DMS79 treated with DMSO at 0.1 percent for 48 hours (cell line): ENCODE measurements around the gene ZNF639.
A peak's percentile ranks its signal among the peaks of the same experiment; 100 is the strongest.
"Not testable (repeated sequence)": the region's sequence is repeated elsewhere in the genome, so short reads cannot be mapped to it uniquely, and the experiment has no call there.

Experiments
- DNase-seq: peaks from one replicate; lab custom pipeline; 2025; lab: John Stamatoyannopoulos, UW

Gene ZNF639

GRCh38 chr3:179322286-179323196, at the start of gene ZNF639:
Gene ZNF639 (plus strand): TSS chr3:179323031. CDS start chr3:179328294, 5,263 bp downstream.
- peak; percentile 56 for DNase-seq

GRCh38 chr3:179274434-179274833, 48.4 kb upstream of the ZNF639 start:
- DNase-seq: not testable (repeated sequence)

GRCh38 chr3:179276001-179276400, 46.8 kb upstream of the ZNF639 start:
- DNase-seq: no peak

GRCh38 chr3:179276743-179277142, 46.1 kb upstream of the ZNF639 start:
- DNase-seq: no peak

GRCh38 chr3:179278151-179278550, 44.7 kb upstream of the ZNF639 start:
- DNase-seq: no peak

- DNase-seq: no peak
These were observed 43.7 kb upstream of the ZNF639 start for GRCh38 chr3:179278932-179279693.

GRCh38 chr3:179279837-179280236, 43.0 kb upstream of the ZNF639 start:
- DNase-seq: no peak

- no peak for DNase-seq
These were observed 41.0 kb upstream of the ZNF639 start for GRCh38 chr3:179281825-179282224.

- no peak for DNase-seq
These were observed 36.5 kb upstream of the ZNF639 start for GRCh38 chr3:179286331-179286730.

GRCh38 chr3:179288845-179289244, 34.0 kb upstream of the ZNF639 start:
- no peak for DNase-seq

- no peak for DNase-seq
These were observed 33.5 kb upstream of the ZNF639 start for GRCh38 chr3:179289295-179289694.

GRCh38 chr3:179292450-179292849, 30.4 kb upstream of the ZNF639 start:
- DNase-seq: no peak

GRCh38 chr3:179297971-179298725, 24.7 kb upstream of the ZNF639 start:
- DNase-seq: no peak

GRCh38 chr3:179299316-179299715, 23.5 kb upstream of the ZNF639 start:
- DNase-seq: no peak

- no peak for DNase-seq
These were observed 22.7 kb upstream of the ZNF639 start for GRCh38 chr3:179299999-179300613.

GRCh38 chr3:179301645-179302044, 21.2 kb upstream of the ZNF639 start:
- DNase-seq: no peak

- DNase-seq: no peak
These were observed 20.7 kb upstream of the ZNF639 start for GRCh38 chr3:179302111-179302510.

- DNase-seq: no peak
These were observed 18.2 kb upstream of the ZNF639 start for GRCh38 chr3:179304605-179305004.

- DNase-seq: not testable (repeated sequence)
These were observed 15.5 kb upstream of the ZNF639 start for GRCh38 chr3:179307362-179307761.

GRCh38 chr3:179308001-179308400, 14.8 kb upstream of the ZNF639 start:
- DNase-seq: no peak

- no peak for DNase-seq
These were observed 13.4 kb upstream of the ZNF639 start for GRCh38 chr3:179309225-179310078.
